ELR (cell line): ENCODE data around the gene SMYD4.
A peak's percentile ranks its signal among the peaks of the same experiment; 100 is the strongest.
"Not testable (repeated sequence)": the region's sequence is repeated elsewhere in the genome, so short reads cannot be mapped to it uniquely, and the experiment has no call there.

Experiments
- DNase-seq: peaks from one replicate; pipeline ENCODE4 v3.0.0-alpha.2; 2015; ENCODE audit warnings: low read depth

Gene SMYD4

GRCh38 chr17:1829592-1830257 lies at the start of gene SMYD4, which contains the start of gene RPA1:
Gene SMYD4, minus strand, starts transcription at chr17:1829902. Its CDS starts 1,908 bp downstream, at chr17:1827994.
Gene RPA1, plus strand, starts transcription at chr17:1830005. Its CDS starts 89 bp downstream, at chr17:1830094.
- peak; percentile 92 for DNase-seq

GRCh38 chr17:1878419-1879121 lies 48.9 kb upstream of the SMYD4 start:
- peak; percentile 14 for DNase-seq

GRCh38 chr17:1875597-1875996 lies 45.9 kb upstream of the SMYD4 start:
- DNase-seq, result no peak

- no peak for DNase-seq
Observed at GRCh38 chr17:1873418-1873817, 43.7 kb upstream of the SMYD4 start.

GRCh38 chr17:1872976-1873375 lies 43.3 kb upstream of the SMYD4 start:
- DNase-seq, result no peak

- DNase-seq, result no peak
Observed at GRCh38 chr17:1872254-1872653, 42.6 kb upstream of the SMYD4 start.

- DNase-seq, result no peak
Observed at GRCh38 chr17:1871756-1872155, 42.1 kb upstream of the SMYD4 start.

- no peak for DNase-seq
Observed at GRCh38 chr17:1870592-1870991, 40.9 kb upstream of the SMYD4 start.

- no peak for DNase-seq
Observed at GRCh38 chr17:1868090-1868489, 38.4 kb upstream of the SMYD4 start.

GRCh38 chr17:1867307-1867706 lies 37.6 kb upstream of the SMYD4 start:
- no peak for DNase-seq

- peak; percentile 49 for DNase-seq
Observed at GRCh38 chr17:1865252-1866037, 35.7 kb upstream of the SMYD4 start.

- no peak for DNase-seq
Observed at GRCh38 chr17:1861391-1862010, 31.8 kb upstream of the SMYD4 start.

- DNase-seq, result no peak
Observed at GRCh38 chr17:1860978-1861377, 31.3 kb upstream of the SMYD4 start.

- not testable (repeated sequence) for DNase-seq
Observed at GRCh38 chr17:1856462-1856861, 26.8 kb upstream of the SMYD4 start.

GRCh38 chr17:1853698-1854097 lies 24.0 kb upstream of the SMYD4 start:
- DNase-seq, result no peak

GRCh38 chr17:1852327-1852726 lies 22.6 kb upstream of the SMYD4 start:
- DNase-seq, result no peak

GRCh38 chr17:1847191-1847590 lies 17.5 kb upstream of the SMYD4 start:
- no peak for DNase-seq

GRCh38 chr17:1843947-1844346 lies 14.2 kb upstream of the SMYD4 start:
- DNase-seq, result no peak

- DNase-seq, result no peak
Observed at GRCh38 chr17:1839516-1839915, 9.8 kb upstream of the SMYD4 start.

- no peak for DNase-seq
Observed at GRCh38 chr17:1834380-1835149, 4.9 kb upstream of the SMYD4 start.

GRCh38 chr17:1830288-1830687 lies 586 bp upstream of the SMYD4 start:
- peak; percentile 25 for DNase-seq

- DNase-seq, result peak; percentile 47
Observed at GRCh38 chr17:1829216-1829591, 498 bp downstream of the SMYD4 start.
